ENCODE measurements around the gene MPDZ. TPM values are rescaled to one million over a fixed set of nuclear protein-coding genes. Genes with fewer than 3 reads are reported as not detected.

Gene MPDZ
- total and polyA plus RNA-seq, 8 donors: 25.9 to 77.7 (median 70.1) TPM

DNA sequence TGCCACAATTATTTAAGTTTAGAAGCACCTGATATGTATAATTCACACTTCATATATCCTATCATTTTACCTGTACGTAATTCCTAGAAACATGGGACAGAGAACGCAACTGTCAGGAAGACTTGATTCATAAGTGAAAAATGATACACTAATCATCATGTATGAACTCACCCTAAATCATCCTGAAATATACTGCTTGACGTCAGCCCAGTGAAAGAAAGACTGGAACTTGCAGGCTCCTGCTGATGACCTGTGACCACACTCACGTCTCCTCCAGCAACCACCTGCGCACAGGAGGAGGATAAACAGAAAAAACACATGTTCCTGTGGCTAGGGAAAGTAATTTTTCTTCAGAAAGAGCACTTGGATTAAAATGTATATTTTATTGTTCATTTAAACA lies 169.7 kb downstream of the MPDZ start:
- no peaks in the 10 kb centered on the region for H3K4me1 ChIP-seq
- DNase-seq (no peak), ATAC-seq (no peak)
- intact Hi-C loops (cut with DNase I): no loop called here
- H3K36me3 ChIP-seq: peaks cover 0 to 16% of the 10 kb centered on the region in 2 donors
- TF ChIP-seq, protein P1, sequence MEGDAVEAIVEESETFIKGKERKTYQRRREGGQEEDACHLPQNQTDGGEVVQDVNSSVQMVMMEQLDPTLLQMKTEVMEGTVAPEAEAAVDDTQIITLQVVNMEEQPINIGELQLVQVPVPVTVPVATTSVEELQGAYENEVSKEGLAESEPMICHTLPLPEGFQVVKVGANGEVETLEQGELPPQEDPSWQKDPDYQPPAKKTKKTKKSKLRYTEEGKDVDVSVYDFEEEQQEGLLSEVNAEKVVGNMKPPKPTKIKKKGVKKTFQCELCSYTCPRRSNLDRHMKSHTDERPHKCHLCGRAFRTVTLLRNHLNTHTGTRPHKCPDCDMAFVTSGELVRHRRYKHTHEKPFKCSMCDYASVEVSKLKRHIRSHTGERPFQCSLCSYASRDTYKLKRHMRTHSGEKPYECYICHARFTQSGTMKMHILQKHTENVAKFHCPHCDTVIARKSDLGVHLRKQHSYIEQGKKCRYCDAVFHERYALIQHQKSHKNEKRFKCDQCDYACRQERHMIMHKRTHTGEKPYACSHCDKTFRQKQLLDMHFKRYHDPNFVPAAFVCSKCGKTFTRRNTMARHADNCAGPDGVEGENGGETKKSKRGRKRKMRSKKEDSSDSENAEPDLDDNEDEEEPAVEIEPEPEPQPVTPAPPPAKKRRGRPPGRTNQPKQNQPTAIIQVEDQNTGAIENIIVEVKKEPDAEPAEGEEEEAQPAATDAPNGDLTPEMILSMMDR (IDR thresholded peaks at IDR 0.05): no peak
- H3K27ac ChIP-seq: no peak overlapping the region
- no peaks in the 10 kb centered on the region for H3K27me3 ChIP-seq
- H3K4me3 ChIP-seq: no peak overlapping the region
- no peaks in the 10 kb centered on the region for H3K9me3 ChIP-seq

DNA sequence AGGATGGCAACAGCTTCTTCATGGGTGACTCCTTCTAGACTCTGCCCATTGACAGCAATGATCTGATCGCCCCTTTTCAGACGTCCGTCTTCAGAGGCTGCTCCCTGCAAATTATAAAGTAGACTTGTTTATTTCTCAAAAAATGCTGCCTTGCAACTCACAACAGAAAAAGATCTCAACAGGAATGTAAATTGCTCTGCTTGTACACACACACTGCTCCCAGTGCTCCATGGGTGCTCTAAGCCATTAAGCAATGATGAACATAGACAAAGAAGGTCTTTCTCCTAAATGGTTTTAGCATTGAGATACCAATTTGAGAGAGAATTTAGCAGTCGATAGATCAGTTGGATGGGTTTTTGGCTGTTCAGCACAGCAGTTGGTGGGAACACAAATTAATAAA lies 172.5 kb downstream of the MPDZ start:
- Histone ChIP-seq H3K27me3 (no peaks in the 10 kb centered on the region), H3K27ac (no peak overlapping the region), H3K4me1 (no peaks in the 10 kb centered on the region), H3K4me3 (no peak overlapping the region), H3K36me3 (peaks cover 0 to 16% of the 10 kb centered on the region in 2 donors), H3K9me3 (no peaks in the 10 kb centered on the region)
- ATAC-seq: no peak
- TF ChIP-seq, protein P1 (IDR thresholded peaks at IDR 0.05): no peak
- DNase-seq: no peak
- intact Hi-C loops (cut with DNase I): no loop called here

DNA sequence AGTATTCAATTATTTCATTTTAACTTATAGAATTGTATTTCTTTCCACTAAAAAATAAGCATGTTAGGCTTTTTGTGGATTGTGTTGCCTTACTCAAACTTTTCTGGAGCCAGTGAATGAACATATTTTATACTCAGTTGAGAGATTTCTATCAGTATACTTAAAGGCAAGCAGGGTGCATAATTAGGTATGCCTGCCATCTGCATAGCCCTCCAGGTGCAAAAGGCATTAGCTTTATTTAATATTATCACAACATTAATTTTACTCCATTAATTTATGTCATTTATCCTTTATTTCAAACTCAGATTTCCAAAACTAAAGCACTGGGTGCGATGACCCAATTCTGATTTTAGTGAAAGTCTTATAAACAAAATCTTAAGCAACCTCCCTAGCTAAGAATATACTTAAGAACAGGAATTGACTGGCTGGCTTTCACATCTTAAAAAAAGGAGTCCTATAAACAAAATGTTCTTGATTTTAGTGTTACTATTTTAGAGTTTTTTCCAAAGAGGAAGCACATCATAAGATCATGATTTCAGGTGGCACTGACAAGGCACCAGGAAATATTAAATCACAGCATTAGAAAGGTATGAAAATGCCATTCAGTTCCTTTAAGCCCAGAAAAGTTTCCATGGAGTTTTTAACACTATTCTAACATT lies 178.4 kb downstream of the MPDZ start:
- no peak for ATAC-seq
- H3K4me1 ChIP-seq: no peaks in the 10 kb centered on the region
- no peaks in the 10 kb centered on the region for H3K9me3 ChIP-seq
- TF ChIP-seq, protein P1 (IDR thresholded peaks at IDR 0.05): no peak
- no peaks in the 10 kb centered on the region for H3K36me3 ChIP-seq
- DNase-seq: no peak
- H3K4me3 ChIP-seq: no peak overlapping the region
- H3K27me3 ChIP-seq: no peaks in the 10 kb centered on the region
- intact Hi-C loops (cut with DNase I): no loop called here
- no peak overlapping the region for H3K27ac ChIP-seq

DNA sequence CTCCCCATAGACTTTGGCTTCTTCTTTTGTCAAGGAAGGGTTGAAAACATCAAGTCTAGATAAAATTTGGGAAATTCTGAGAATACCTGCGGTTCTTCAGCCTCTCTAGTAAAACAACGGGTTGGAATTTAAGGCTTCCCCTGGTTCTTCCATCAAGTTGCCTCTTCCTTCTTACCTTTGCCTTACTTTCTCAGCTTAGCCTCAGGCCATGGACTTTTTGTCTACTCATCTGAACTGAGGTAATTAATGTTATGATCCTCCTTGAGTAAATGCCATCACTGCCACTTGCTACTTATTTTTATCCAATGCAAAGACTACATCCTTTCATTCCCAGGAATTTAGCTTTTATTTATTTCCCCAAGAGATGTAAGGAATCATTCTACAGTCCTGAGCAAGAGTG lies 184.4 kb downstream of the MPDZ start:
- Histone ChIP-seq H3K4me1 (no peaks in the 10 kb centered on the region), H3K27me3 (no peaks in the 10 kb centered on the region), H3K36me3 (no peaks in the 10 kb centered on the region), H3K9me3 (no peaks in the 10 kb centered on the region), H3K27ac (no peak overlapping the region), H3K4me3 (no peak overlapping the region)
- intact Hi-C loops (cut with DNase I): no loop called here
- DNase-seq: no peak
- TF ChIP-seq, protein P1 (IDR thresholded peaks at IDR 0.05): no peak
- no peak for ATAC-seq

DNA sequence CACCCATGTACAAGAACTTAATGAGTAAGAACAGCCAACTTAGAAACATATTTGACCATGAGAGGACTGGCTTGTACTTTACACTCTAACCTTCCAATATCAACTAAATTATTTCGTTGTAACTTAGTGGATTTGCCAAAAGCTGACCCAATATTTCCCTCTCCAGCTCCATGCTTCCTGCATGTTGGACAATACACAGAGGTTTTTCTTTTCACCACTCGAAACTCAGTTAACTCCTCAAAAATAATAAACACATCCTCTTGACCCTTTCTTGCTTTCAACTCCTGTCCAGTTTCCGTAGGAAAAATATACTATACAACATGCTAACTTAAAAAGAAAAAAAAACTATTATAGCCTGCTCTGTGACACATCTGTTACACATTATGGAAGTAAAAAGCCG lies 188.9 kb downstream of the MPDZ start:
- no peaks in the 10 kb centered on the region for H3K36me3 ChIP-seq
- intact Hi-C loops (cut with DNase I): no loop called here
- TF ChIP-seq, protein P1 (IDR thresholded peaks at IDR 0.05): no peak
- no peak overlapping the region for H3K4me3 ChIP-seq
- ATAC-seq: no peak
- no peaks in the 10 kb centered on the region for H3K9me3 ChIP-seq
- H3K27me3 ChIP-seq: no peaks in the 10 kb centered on the region
- no peak for DNase-seq
- H3K4me1 ChIP-seq: no peaks in the 10 kb centered on the region
- H3K27ac ChIP-seq: no peak overlapping the region
